ENCODE measurements around the gene PHF12. TPM values are rescaled to one million over a fixed set of nuclear protein-coding genes. Genes with fewer than 3 reads are reported as not detected.

Gene PHF12
- total and polyA plus RNA-seq, 2 of the 4 experiments (the other 2 are of a cell fraction): 24.4 to 25.6 TPM

DNA sequence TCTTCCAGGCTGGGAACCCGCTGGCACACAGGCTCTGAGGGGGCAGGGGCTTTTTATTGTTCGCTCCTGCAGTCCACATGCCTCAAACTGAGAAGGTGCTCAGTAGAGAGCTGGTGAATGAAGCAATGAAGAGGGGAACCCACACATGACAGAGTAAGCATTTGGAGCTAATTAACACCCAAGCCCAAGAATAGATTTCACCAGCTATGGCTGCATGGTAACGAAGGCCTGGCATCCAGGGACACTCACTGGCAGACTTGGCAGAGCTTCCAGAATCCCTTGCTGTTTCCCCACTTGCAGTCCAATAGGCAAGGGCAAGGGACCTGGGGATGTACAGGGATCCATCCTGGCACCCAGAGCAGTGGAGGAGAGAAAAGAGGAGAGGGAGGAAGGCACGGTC, 66.0 kb downstream of the PHF12 start:
- Histone ChIP-seq H4K20me1 (ENCODE audit: insufficient read depth, low read length) (0 out of 2 replicates have a peak, but pooled peaks cover 8% of the 10 kb centered on the region), H3K18ac (ENCODE audit: low read depth, low read length) (no peak overlapping the region), H3K4ac (ENCODE audit: low read depth, low read length) (no peak overlapping the region), H3K14ac (replicated peaks; ENCODE audit: low read depth, low read length) (no peak overlapping the region), H2BK15ac (ENCODE audit: low read depth, low read length) (no peak overlapping the region), H3K4me3 (ENCODE audit: insufficient read depth, low read depth, low read length) (no peak overlapping the region), H4K5ac (ENCODE audit: low read depth, low read length) (no peak overlapping the region), H3K4me2 (ENCODE audit: low read depth, low read length) (no peak overlapping the region), H2BK5ac (ENCODE audit: low read depth, low read length, poor library complexity, severe bottlenecking) (no peak overlapping the region), H2BK120ac (ENCODE audit: low read depth, low read length) (no peak overlapping the region), H2BK20ac (ENCODE audit: low read depth, low read length) (no peak overlapping the region), H3K79me1 (ENCODE audit: low read depth in 1 of 2, low read length in 2 of 2) (peaks cover 0 to 3% of the 10 kb centered on the region in 2 experiments; a peak in 3 of 4 replicates), H4K8ac (ENCODE audit: low read depth in 2 of 2, low read length in 2 of 2) (no peak overlapping the region), H4K91ac (ENCODE audit: insufficient read depth, low read depth, low read length) (no peak overlapping the region), H3K23ac (ENCODE audit: low read depth, low read length) (no peak overlapping the region), H2AFZ (replicated peaks; ENCODE audit: low read length, poor library complexity) (no peak overlapping the region), H3K9ac (ENCODE audit: low read depth, low read length) (no peak overlapping the region), H3K9me1 (ENCODE audit: insufficient read depth, low read length) (no peaks in the 10 kb centered on the region), H3K36me3 (ENCODE audit: control insufficient read depth, insufficient read depth, low read length) (peaks cover 54% of the 10 kb centered on the region), H3K27me3 (ENCODE audit: control insufficient read depth, insufficient read depth, low read length) (no peaks in the 10 kb centered on the region), H3K9me3 (ENCODE audit: control insufficient read depth, insufficient read depth, low read length) (no peaks in the 10 kb centered on the region), H3K56ac (ENCODE audit: extremely low read depth, insufficient read depth, low read length) (no peak overlapping the region), H3K4me1 (ENCODE audit: control insufficient read depth, insufficient read depth, low read length) (no peaks in the 10 kb centered on the region), H2AK5ac (ENCODE audit: low read depth, low read length) (no peak overlapping the region), H3K27ac (ENCODE audit: insufficient read depth, low read length) (no peak overlapping the region), H2AK9ac (replicated peaks; ENCODE audit: low read depth, low read length, poor library complexity) (no peak overlapping the region)
- CTCF ChIA-PET: no interaction called here
- ATAC-seq (ENCODE audit: low read depth): no peak
- intact Hi-C loops (cut with micrococcal nuclease) (no loop called here), in situ Hi-C loops (cut with MboI; ENCODE audit: low sequenced_read_pairs) (no loop called here), dilution Hi-C loops (cut with HindIII; ENCODE audit: low sequenced_read_pairs, unreplicated experiment) (no loop called here)
- no TSS peak for BruUV-seq (replicated peaks)
- POLR2A ChIA-PET (ENCODE audit: unreplicated experiment): no interaction called here
- DNase-seq: no peak
- 100% methylated on average over 1 of the region's 4 CpGs; no CpG with 5 or more reads in 1 of the 2 experiments for WGBS, 2 experiments (ENCODE audit: extremely low coverage in 2 of 2, insufficient read length in 1 of 2)
- no peak for TF ChIP-seq MAZ (IDR thresholded peaks at IDR 0.05; ENCODE audit: borderline replicate concordance, low read depth, low read length)
- TF ChIP-seq CEBPB (IDR thresholded peaks at IDR 0.05; ENCODE audit: low read depth, low read length): no peak
- TF ChIP-seq, protein P1, sequence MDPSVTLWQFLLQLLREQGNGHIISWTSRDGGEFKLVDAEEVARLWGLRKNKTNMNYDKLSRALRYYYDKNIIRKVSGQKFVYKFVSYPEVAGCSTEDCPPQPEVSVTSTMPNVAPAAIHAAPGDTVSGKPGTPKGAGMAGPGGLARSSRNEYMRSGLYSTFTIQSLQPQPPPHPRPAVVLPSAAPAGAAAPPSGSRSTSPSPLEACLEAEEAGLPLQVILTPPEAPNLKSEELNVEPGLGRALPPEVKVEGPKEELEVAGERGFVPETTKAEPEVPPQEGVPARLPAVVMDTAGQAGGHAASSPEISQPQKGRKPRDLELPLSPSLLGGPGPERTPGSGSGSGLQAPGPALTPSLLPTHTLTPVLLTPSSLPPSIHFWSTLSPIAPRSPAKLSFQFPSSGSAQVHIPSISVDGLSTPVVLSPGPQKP (IDR thresholded peaks at IDR 0.05; ENCODE audit: borderline replicate concordance, low read depth, low read length): no peak
- TF ChIP-seq, protein P2, sequence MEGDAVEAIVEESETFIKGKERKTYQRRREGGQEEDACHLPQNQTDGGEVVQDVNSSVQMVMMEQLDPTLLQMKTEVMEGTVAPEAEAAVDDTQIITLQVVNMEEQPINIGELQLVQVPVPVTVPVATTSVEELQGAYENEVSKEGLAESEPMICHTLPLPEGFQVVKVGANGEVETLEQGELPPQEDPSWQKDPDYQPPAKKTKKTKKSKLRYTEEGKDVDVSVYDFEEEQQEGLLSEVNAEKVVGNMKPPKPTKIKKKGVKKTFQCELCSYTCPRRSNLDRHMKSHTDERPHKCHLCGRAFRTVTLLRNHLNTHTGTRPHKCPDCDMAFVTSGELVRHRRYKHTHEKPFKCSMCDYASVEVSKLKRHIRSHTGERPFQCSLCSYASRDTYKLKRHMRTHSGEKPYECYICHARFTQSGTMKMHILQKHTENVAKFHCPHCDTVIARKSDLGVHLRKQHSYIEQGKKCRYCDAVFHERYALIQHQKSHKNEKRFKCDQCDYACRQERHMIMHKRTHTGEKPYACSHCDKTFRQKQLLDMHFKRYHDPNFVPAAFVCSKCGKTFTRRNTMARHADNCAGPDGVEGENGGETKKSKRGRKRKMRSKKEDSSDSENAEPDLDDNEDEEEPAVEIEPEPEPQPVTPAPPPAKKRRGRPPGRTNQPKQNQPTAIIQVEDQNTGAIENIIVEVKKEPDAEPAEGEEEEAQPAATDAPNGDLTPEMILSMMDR (conservative IDR thresholded peaks at IDR 0.05; ENCODE audit: low read depth, low read length): no peak
- TF ChIP-seq RCOR1 (IDR thresholded peaks at IDR 0.05; ENCODE audit: insufficient replicate concordance, low read length): no peak
- TF ChIP-seq FOS (IDR thresholded peaks at IDR 0.05; ENCODE audit: low read depth, low read length): no peak
- no peak for TF ChIP-seq MXI1 (IDR thresholded peaks at IDR 0.05; ENCODE audit: borderline replicate concordance, low read depth, low read length)
- TF ChIP-seq MAFK (IDR thresholded peaks at IDR 0.05; ENCODE audit: low read depth, low read length): no peak
- no peak for TF ChIP-seq CHD1 (IDR thresholded peaks at IDR 0.05; ENCODE audit: low read depth, low read length)
- no peak for TF ChIP-seq NFE2L2 (IDR thresholded peaks at IDR 0.05; ENCODE audit: low read depth, low read length)
- TF ChIP-seq RAD21 (IDR thresholded peaks at IDR 0.05; ENCODE audit: low read length): no peak
- TF ChIP-seq SMC3 (IDR thresholded peaks at IDR 0.05; ENCODE audit: low read depth, low read length): no peak
- TF ChIP-seq POLR2A (IDR thresholded peaks at IDR 0.05; ENCODE audit: low read depth, low read length): no peak
- TF ChIP-seq, protein P3, sequence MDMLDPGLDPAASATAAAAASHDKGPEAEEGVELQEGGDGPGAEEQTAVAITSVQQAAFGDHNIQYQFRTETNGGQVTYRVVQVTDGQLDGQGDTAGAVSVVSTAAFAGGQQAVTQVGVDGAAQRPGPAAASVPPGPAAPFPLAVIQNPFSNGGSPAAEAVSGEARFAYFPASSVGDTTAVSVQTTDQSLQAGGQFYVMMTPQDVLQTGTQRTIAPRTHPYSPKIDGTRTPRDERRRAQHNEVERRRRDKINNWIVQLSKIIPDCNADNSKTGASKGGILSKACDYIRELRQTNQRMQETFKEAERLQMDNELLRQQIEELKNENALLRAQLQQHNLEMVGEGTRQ (IDR thresholded peaks at IDR 0.05; ENCODE audit: low read depth, low read length): no peak
- no peak for TF ChIP-seq RFX5 (IDR thresholded peaks at IDR 0.05; ENCODE audit: low read depth, low read length)
- no peak for TF ChIP-seq BHLHE40 (IDR thresholded peaks at IDR 0.05; ENCODE audit: low read depth, low read length)
